Measurements from ENCODE around the gene HK1. TPM values are rescaled to one million over a fixed set of nuclear protein-coding genes. Genes with fewer than 3 reads are reported as not detected.

HK1 gene
- total and polyA plus RNA-seq, 10 donors, result 19.0 to 108 (median 63.4) TPM

- Histone ChIP-seq H3K27ac (peak within 1 kb of the TSS; percentile 35 to 85 (median 70)), H3K9me3 (no peaks in the 10 kb centered on the region), H3K27me3 (replicated peaks in 1 of 7) (peaks cover 0 to 26% (median 6%) of the 10 kb centered on the region in 7 donors), H3K36me3 (peaks cover 0 to under 1% (median 0%) of the 10 kb centered on the region in 6 donors), H3K4me3 (peak within 1 kb of the TSS; percentile 58 to 84 (median 72)), H3K4me1 (peaks cover 23 to 78% (median 53%) of the 10 kb centered on the region in 6 donors)
- peak; percentile 91 for DNase-seq
- intact Hi-C loops (cut with DNase I; ENCODE audit: low total_unique reads), result no loop called here
- TF ChIP-seq CTCF (IDR thresholded peaks at IDR 0.05 in 8 of 11, conservative IDR thresholded peaks at IDR 0.05 in 3 of 11), result peak in 1 of 11 experiments; percentile 20
- TF ChIP-seq POLR2A (IDR thresholded peaks at IDR 0.05), result peak in 1 of 3 donors; percentile 40
- TF ChIP-seq POLR2AphosphoS5 (IDR thresholded peaks at IDR 0.05), result peak; percentile 59 to 86 (median 79)
- WGBS, 5 donors, result 1 to 6% (median 1%) methylated on average over 12 to 45 of the region's 45 CpGs
Measured at GRCh38 chr10:69451209-69451783, 173.0 kb downstream of the HK1 start, which contains the start of gene TSPAN15. TSS of gene TSPAN15 (plus strand) at chr10:69451465. CDS start at chr10:69451595, 130 bp downstream.

Other genes with a start within 250 kb of the HK1 start
- 1,000 to 10,000 TPM in 1 of 7 donors, 100 to 1,000 TPM in 6; 402 to 1,009 (median 539) TPM for gene SRGN, start 190.4 kb upstream of the HK1 start, total RNA-seq
- 100 to 1,000 TPM; 123 to 239 (median 183) TPM for gene SRGN, start 190.4 kb upstream of the HK1 start, polyA plus RNA-seq
- gene VPS26A, start 154.3 kb upstream of the HK1 start, total RNA-seq, result 10 to 100 TPM; 25.1 to 53.0 (median 40.6) TPM
- gene VPS26A, start 154.3 kb upstream of the HK1 start, polyA plus RNA-seq, result 10 to 100 TPM; 17.8 to 28.6 (median 21.3) TPM
- 10 to 100 TPM; 24.2 to 40.5 (median 31.1) TPM for gene SUPV3L1, start 98.3 kb upstream of the HK1 start, total RNA-seq
- 10 to 100 TPM; 47.5 to 95.6 (median 62.8) TPM for gene SUPV3L1, start 98.3 kb upstream of the HK1 start, polyA plus RNA-seq
- 1 to 10 TPM in 2 of 7 donors, under 1 TPM in 4, not detected in 1; 0.43 to 3.0 (median 0.79) TPM for gene HKDC1, start 58.2 kb upstream of the HK1 start, total RNA-seq
- gene HKDC1, start 58.2 kb upstream of the HK1 start, polyA plus RNA-seq, result 1 to 10 TPM in 1 of 3 donors, under 1 TPM in 2; 0.26 to 1.1 (median 0.46) TPM
- under 1 TPM in 3 of 7 donors, not detected in 4; 0.25 to 0.52 (median 0.34) TPM for gene TACR2, start 138.4 kb downstream of the HK1 start, total RNA-seq
- under 1 TPM; 0.15 to 0.36 (median 0.26) TPM for gene TACR2, start 138.4 kb downstream of the HK1 start, polyA plus RNA-seq
- 10 to 100 TPM; 23.8 to 68.4 (median 50.0) TPM for gene TSPAN15, start 173.0 kb downstream of the HK1 start, total RNA-seq
- gene TSPAN15, start 173.0 kb downstream of the HK1 start, polyA plus RNA-seq, result 10 to 100 TPM; 13.5 to 28.2 (median 14.5) TPM